Stimulated activated naive CD8-positive, alpha-beta T cell treated with anti-CD3 and anti-CD28 coated beads, Interleukin-15, amount 100 ng/mL, for 72 hours (primary cell): ENCODE results near the gene ANKRD23.
A peak's percentile ranks its signal among the peaks of the same experiment; 100 is the strongest.
"Not testable (repeated sequence)": the region's sequence is repeated elsewhere in the genome, so short reads cannot be mapped to it uniquely, and the experiment has no call there.

Source experiments
- ATAC-seq: fragments of 150-1000 bp; cut with Tn5 transposase; 2 replicates; pipeline ENCODE4 v1.10.0; 2021; ENCODE audit warnings: mild to moderate bottlenecking, moderate library complexity
- DNase-seq, 2 donors: peaks; one replicate each; pipeline ENCODE4 v3.0.0; 2021 to 2022
- H3K27ac Mint-ChIP-seq, 2 donors: one replicate each; pipeline ENCODE4 v1.8.0; 2022; ENCODE audit warnings: mild to moderate bottlenecking in 2 of 2, mixed read lengths in 2 of 2, moderate library complexity in 2 of 2
- H3K27me3 Mint-ChIP-seq: one replicate; pipeline ENCODE4 v1.8.0; 2022; ENCODE audit warnings: mixed read lengths
- H3K4me1 Mint-ChIP-seq: one replicate; pipeline ENCODE4 v1.8.0; 2022; ENCODE audit warnings: mild to moderate bottlenecking, mixed read lengths
- H3K4me3 Mint-ChIP-seq, 2 donors: one replicate each; pipeline ENCODE4 v1.8.0; 2022; ENCODE audit warnings: mild to moderate bottlenecking in 2 of 2, mixed read lengths in 2 of 2, moderate library complexity in 1 of 2
- H3K9me3 Mint-ChIP-seq, 2 donors: one replicate each; pipeline ENCODE4 v1.8.0; 2022; ENCODE audit warnings: mixed read lengths in 2 of 2

Gene ANKRD23

DNA sequence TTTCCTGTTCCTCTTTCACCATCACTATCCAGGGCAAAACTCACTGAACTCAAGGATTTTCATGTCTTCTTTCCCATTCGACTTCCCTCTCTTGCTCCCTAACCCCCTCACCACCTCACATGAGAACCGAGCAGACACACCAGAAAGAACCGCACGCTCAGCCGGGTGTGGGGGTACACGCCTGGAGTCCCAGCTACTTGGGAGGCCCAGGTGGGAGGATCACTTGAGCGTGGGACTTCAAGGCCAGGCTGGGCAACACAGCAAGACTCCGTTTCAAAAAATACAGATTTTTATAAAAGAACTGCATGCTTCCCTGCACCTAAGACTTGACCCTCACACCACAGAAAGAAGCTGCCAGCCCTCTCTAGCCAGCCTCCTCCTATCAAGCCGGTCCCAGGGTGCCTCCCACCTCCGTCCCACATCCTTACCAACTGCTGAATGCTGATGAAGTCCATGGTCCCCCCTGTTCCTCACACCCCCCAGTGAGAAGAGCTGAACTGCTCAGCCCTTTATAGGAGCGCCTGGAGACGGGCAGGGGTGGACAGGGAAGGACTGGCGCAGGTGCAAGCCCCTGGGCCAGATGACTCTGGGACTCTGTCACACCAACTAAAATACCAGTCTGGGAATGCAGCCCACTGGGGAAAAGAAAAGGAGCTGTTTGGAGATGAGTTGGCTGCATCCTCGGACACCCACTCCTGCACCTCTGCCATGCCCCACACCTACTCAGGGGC is at the start of gene ANKRD23:
ANKRD23 (minus strand) TSS at position 484 of the 731 bp plus-strand sequence; CDS start at position 455, 29 bp downstream.
- no peak for DNase-seq
- Mint-ChIP-seq H3K9me3 (no peaks in the 10 kb centered on the region), H3K4me3 (no peak within 1 kb of the TSS), H3K27me3 (no peaks in the 10 kb centered on the region), H3K27ac (peak within 1 kb of the TSS in 1 of 2 donors; percentile 50), H3K4me1 (peaks cover 25% of the 10 kb centered on the region)
- ATAC-seq, result no peak

- Mint-ChIP-seq H3K27ac (peak overlapping the region; percentile 1 to 35), H3K4me3 (no peak overlapping the region), H3K4me1 (peaks cover 47% of the 10 kb centered on the region), H3K27me3 (no peaks in the 10 kb centered on the region), H3K9me3 (no peaks in the 10 kb centered on the region)
- no peak for DNase-seq
- ATAC-seq, result no peak
Measured at GRCh38 chr2:96891591-96892333, 47.9 kb upstream of the ANKRD23 start.

DNA sequence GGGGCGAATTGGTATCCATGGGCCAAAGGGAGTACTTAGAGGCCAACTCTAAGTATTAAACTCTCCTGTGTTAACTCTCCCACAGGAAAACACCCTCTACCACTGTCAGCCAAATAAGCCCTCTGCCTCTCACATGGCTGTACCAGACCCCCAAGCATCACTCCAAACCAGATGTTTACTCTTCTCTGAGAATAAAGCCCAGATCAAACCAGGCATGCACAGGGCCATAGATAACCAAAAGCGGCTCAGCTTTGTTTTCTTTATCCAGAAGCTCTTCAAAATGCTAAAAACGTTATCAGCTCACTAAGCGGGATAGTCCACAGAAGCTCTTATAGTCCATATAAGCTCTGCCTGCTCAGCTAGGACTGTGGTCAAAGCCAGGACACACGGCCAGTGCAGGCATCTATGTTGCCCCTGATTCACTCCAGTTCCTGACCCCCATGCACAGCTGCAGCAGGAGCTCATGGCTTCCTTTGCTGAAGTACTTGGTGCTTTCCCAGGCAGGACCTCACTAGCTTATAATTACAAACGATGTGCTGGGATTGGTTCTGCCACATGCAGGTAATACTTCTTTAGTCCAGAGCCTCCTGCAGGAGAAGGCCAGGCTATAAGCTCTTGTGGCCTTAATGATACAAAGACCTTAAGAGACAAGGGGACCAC is 47.0 kb upstream of the ANKRD23 start:
- Mint-ChIP-seq H3K27me3 (no peaks in the 10 kb centered on the region), H3K4me3 (no peak overlapping the region), H3K4me1 (peaks cover 39% of the 10 kb centered on the region), H3K27ac (peak overlapping the region in 1 of 2 donors; percentile 1), H3K9me3 (no peaks in the 10 kb centered on the region)
- ATAC-seq (no peak), DNase-seq (no peak)

DNA sequence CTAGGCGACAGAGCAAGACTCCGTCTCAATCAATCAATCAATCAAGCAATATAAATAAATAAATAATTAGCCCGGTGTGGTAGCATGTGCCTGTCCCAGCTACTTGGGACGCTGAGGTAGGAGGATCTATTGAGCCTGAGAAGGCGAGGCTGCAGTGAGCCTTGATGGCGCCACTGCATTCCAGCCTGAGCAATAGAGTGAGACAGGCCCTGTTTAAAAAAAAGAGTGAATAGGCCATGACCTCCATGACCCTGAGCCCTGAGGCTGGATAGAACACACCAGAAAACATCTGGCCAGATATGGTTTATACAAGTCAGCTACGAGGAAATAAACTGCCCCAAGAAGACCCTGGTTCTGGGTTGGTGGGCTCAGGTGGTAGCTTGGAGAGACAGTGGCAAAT is 46.4 kb upstream of the ANKRD23 start:
- ATAC-seq, result no peak
- Mint-ChIP-seq H3K4me3 (no peak overlapping the region), H3K9me3 (no peaks in the 10 kb centered on the region), H3K27me3 (no peaks in the 10 kb centered on the region), H3K4me1 (peaks cover 33% of the 10 kb centered on the region), H3K27ac (no peak overlapping the region)
- DNase-seq, result no peak

DNA sequence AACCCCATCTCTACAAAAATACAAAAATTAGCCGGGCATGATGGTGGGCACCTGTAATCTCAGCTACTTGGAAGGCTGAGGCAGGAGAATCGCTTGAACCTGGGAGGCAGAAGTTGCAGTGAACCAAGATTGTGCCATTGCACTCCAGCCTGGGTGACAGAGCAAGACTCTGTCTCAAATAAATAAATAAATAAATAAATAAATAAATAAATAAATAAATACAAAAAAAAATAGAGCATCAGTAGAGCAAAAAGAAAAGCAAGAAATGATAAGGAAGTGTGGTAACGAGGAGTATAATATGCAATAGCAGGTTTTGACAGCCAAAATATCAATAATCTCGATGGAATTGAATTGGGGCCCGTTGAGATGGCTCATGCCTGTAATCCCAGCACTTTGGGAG is 45.7 kb upstream of the ANKRD23 start:
- not testable (repeated sequence) for DNase-seq, H3K27me3 Mint-ChIP-seq, ATAC-seq, H3K27ac Mint-ChIP-seq, H3K4me3 Mint-ChIP-seq, H3K9me3 Mint-ChIP-seq
- peaks cover 28% of the 10 kb centered on the region for H3K4me1 Mint-ChIP-seq

DNA sequence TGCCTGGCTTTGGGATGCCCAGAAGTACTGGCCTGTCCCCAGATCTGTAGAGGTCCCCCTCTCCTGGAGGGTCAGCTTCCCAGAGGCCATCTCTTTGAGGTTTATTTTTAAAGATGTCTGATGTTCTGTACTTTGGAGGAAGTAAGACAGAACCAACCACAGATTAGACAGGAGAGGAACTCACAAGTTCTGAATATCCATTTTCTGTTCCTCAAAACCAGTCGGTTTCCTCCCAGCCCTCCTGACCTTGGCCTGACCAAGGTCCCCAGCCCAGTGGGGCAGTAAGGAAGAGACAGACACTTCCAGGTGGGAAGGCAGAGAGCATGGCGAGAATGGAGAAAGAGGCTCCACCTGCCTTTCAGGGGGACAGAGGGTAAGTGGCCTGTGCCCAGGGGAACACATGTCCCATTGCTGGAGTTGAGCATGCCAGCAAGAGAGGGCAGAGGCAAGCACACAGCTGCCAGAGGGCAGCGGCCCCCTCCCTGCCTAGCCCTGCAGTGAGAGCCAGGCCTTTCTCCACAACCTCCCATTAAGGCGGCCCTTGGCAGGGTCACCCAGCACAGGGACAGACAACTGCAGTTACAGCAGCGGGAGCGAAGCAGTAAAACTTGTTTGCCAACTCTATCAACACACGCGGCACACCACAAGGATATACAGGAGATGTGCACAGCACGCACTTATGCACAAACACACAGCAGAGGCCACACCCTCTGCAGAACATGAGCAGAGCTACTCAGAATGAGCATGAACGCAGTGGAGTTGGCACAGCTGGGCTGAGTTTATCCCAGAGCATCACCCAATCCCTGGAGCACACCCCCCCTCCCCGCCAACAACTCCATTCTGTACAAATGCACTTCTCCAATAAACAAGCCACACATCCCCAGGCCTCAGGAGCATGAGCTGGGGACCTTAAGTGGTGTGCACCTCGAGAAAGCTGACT is 44.5 kb upstream of the ANKRD23 start:
- DNase-seq (no peak), ATAC-seq (peak; percentile 19)
- Mint-ChIP-seq H3K4me3 (no peak overlapping the region), H3K9me3 (no peaks in the 10 kb centered on the region), H3K27me3 (no peaks in the 10 kb centered on the region), H3K4me1 (peaks cover 28% of the 10 kb centered on the region), H3K27ac (peak overlapping the region; percentile 54 to 74)

DNA sequence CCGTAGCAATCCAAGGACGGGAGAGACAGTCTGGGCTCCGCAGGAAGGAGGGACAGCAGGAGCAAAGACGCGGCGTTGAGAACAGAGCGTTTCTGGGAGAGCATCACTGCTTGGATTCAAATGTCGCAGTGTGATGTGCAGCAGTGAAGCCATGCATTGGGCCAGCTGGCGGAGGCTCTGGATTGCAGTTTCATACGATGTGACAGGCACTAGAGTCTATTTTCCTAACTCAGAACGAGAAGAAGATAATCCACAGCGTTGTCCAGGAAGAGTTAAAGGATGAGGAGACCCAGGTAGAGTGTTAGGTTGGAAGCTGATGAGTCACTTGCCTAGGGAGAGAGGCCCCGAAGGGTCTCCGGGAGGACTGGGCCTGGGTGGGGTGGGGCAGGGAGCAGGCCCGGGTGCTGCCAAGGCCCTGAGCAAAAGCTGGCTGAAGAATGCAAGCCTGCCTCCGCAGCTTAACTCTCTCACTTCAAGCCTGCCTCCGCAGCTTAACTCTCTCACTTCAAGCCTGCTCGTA is 43.7 kb upstream of the ANKRD23 start:
- H3K9me3 Mint-ChIP-seq, result no peaks in the 10 kb centered on the region
- no peaks in the 10 kb centered on the region for H3K27me3 Mint-ChIP-seq

DNA sequence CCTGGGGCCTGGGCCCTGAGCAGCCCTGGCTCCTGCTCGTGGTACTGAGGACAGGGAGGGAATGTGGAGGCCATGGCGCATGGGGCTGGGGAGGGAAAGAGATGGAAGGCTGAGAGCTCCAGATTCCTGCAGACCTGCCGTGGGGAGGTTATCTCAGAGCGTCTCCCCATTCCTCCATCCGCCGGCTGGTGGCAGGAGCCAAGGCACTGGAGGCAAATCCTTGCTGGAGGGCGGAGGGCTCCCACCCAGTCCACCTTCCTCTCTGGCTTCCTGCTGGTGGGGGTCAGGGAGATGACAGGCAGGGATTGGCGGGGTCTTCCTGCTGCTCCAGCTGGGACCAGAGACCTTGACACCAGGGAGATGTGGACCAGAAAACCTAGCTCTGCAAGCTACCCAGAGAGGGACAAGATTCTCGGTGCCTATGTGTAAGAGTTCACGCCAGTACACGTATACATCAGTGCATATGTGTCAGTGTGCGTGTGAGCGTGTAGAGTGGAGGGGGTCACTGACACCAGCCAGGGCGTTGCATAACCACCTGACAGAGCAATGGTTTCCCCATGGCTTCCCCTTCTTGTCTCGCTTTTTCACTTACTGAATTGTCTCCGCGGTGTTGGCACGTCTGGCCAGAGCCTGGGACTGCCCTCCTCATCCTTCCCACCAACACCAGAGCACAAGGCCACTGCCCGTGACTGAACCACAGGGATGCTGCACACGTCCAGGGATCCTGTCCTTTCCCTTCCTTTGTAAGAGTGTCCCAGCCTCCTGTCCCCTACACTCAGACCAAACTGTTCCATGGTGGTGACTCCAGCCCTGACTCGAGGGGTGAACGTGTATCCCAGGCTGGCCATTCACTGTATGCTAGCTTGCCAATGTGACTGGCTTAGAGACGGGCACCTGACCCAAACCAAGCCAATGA is 41.9 kb upstream of the ANKRD23 start:
- no peak for ATAC-seq
- Mint-ChIP-seq H3K9me3 (no peaks in the 10 kb centered on the region), H3K27ac (peak overlapping the region in 1 of 2 donors; percentile 51), H3K4me1 (peaks cover 8% of the 10 kb centered on the region), H3K4me3 (no peak overlapping the region), H3K27me3 (no peaks in the 10 kb centered on the region)
- DNase-seq, result no peak

More for the DNA sequence above, 43.7 kb upstream of the ANKRD23 start:
- H3K27ac Mint-ChIP-seq, result peak overlapping the region in 1 of 2 donors; percentile 17
- H3K4me3 Mint-ChIP-seq, result no peak overlapping the region
- no peak for ATAC-seq
- H3K4me1 Mint-ChIP-seq, result peaks cover 22% of the 10 kb centered on the region
- DNase-seq, result no peak

DNA sequence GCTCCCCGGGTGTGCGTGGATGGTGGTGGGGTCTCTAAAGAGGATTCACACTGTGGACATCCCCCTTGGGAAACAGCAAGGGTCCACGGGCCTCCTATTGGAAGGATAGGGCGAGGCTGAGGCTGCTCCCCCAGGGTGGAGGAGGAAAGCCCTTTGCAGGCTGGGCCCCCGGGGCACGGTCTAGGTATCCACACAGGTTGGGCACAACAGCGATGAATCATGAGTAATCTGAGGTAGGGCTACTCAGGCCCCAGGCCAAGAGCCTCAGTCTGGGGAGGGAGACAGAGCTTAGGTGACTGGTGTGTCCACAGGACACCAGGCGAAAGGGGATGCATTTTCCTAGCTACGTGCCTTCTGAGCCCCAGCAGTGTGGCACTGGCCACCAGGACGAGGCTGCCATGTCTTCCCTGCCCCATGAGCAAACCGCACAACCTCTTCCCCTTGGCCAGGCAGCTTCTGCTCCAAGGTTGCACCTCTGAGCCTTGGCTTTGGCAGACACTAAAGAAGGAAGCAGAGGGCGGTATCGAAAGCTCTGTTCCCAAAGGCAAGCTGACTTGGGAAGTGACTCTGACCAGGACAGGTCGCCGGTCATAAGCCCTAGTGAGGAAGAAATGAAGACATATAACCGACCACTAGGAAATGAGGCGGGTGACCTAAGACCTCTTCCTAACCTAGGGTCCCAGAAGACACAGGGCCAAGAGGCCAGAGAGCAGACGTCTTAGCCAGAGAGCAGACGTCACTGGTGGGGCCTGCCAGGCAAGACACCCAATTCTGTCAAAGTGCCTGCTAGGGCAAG is 40.7 kb upstream of the ANKRD23 start:
- H3K27me3 Mint-ChIP-seq, result no peaks in the 10 kb centered on the region
- peaks cover 8% of the 10 kb centered on the region for H3K4me1 Mint-ChIP-seq
- H3K27ac Mint-ChIP-seq, result no peak overlapping the region
- no peaks in the 10 kb centered on the region for H3K9me3 Mint-ChIP-seq
- DNase-seq, result no peak
- H3K4me3 Mint-ChIP-seq, result no peak overlapping the region
- ATAC-seq, result no peak

DNA sequence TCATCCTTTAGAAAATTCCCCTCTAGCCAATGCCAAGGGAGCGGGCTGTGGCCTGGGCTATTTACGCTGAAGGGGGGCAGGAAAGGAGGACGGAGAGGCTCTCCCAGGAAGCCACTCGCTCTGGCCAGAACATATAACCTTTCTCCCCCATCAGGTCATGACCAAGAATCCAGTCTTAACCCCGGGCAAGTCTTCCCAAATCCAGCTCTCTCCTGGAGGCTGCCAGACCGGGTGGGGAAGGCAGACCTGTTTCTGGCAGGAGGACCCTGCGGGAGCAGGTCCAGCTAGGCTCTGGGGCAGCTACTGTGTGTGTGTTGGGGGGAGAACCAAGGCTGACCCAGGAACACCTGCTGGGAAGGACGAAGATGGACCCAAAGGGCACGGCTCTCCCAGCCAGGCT is 39.5 kb upstream of the ANKRD23 start:
- H3K9me3 Mint-ChIP-seq, result no peaks in the 10 kb centered on the region
- H3K4me1 Mint-ChIP-seq, result peaks cover 5% of the 10 kb centered on the region
- H3K27me3 Mint-ChIP-seq, result no peaks in the 10 kb centered on the region
- DNase-seq, result no peak
- peak overlapping the region in 1 of 2 donors; percentile 78 for H3K27ac Mint-ChIP-seq
- ATAC-seq, result no peak
- no peak overlapping the region for H3K4me3 Mint-ChIP-seq

DNA sequence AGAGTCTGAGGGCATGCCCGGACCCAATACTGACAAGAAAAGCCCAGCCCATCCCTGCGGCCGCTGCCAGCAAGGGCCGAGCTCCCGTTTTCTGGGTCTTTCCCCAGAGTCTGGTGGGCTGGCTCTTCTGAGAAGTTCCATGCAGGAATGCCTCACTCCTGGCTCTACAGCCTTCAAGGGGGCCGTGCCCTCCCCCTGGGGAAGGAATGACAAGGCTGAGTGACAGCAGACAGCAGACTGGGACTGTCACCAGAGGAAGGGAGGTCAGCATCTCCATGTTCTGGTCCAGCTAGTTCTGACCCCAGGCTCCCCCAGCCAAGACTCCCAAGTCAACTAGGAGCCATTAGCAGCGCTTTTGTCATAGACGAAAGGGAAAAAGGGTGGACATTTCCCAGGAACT is 39.1 kb upstream of the ANKRD23 start:
- DNase-seq, result no peak
- no peak overlapping the region for H3K4me3 Mint-ChIP-seq
- H3K27ac Mint-ChIP-seq, result no peak overlapping the region
- no peaks in the 10 kb centered on the region for H3K27me3 Mint-ChIP-seq
- ATAC-seq, result no peak
- peaks cover under 1% of the 10 kb centered on the region for H3K4me1 Mint-ChIP-seq
- no peaks in the 10 kb centered on the region for H3K9me3 Mint-ChIP-seq

DNA sequence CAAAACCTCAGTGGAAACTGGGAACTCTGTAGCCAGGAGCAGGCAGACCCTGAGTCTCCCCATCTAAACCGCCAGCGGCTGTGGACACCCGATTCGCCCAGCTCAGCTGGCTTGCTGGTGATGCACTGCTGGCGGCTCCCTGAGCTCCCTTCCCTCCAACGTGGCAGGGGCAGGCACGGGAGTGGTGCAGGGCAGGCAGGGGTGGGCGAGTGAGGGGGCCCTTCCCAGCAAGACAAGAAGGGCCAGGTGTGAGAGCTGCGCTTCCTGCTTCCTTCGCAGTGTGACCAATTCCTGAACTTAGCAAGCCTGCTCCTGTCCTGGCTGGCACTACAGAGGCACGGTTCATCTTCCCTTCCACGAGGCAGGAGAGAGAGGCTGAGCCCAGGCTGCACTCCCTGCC is 38.4 kb upstream of the ANKRD23 start:
- Mint-ChIP-seq H3K4me1 (no peaks in the 10 kb centered on the region), H3K9me3 (no peaks in the 10 kb centered on the region), H3K27ac (no peak overlapping the region), H3K27me3 (no peaks in the 10 kb centered on the region), H3K4me3 (no peak overlapping the region)
- ATAC-seq (no peak), DNase-seq (no peak)

- Mint-ChIP-seq H3K9me3 (no peaks in the 10 kb centered on the region), H3K27ac (no peak overlapping the region), H3K4me3 (no peak overlapping the region), H3K4me1 (no peaks in the 10 kb centered on the region), H3K27me3 (no peaks in the 10 kb centered on the region)
- DNase-seq, result no peak
- ATAC-seq, result no peak
Measured at GRCh38 chr2:96881349-96882195, 37.8 kb upstream of the ANKRD23 start.
